ENCODE measurements around the gene SLC30A5.

- TF ChIP-seq, protein P1, sequence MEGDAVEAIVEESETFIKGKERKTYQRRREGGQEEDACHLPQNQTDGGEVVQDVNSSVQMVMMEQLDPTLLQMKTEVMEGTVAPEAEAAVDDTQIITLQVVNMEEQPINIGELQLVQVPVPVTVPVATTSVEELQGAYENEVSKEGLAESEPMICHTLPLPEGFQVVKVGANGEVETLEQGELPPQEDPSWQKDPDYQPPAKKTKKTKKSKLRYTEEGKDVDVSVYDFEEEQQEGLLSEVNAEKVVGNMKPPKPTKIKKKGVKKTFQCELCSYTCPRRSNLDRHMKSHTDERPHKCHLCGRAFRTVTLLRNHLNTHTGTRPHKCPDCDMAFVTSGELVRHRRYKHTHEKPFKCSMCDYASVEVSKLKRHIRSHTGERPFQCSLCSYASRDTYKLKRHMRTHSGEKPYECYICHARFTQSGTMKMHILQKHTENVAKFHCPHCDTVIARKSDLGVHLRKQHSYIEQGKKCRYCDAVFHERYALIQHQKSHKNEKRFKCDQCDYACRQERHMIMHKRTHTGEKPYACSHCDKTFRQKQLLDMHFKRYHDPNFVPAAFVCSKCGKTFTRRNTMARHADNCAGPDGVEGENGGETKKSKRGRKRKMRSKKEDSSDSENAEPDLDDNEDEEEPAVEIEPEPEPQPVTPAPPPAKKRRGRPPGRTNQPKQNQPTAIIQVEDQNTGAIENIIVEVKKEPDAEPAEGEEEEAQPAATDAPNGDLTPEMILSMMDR (conservative IDR thresholded peaks at IDR 0.05; ENCODE audit: low read length) = no peak
- TF ChIP-seq EZH2phosphoT487 (IDR thresholded peaks at IDR 0.05; ENCODE audit: borderline replicate concordance) = no peak
Measured at GRCh38 chr5:69131304-69131703, 37.5 kb downstream of the SLC30A5 start.

All from Loucy (cell line).